DMS 273 (cell line): ENCODE data around the gene PSMD14.

ENCODE experiments used
- DNase-seq: peaks from one replicate; lab custom pipeline; 2025; ENCODE audit not compliant: unreplicated experiment; lab: John Stamatoyannopoulos, UW

Gene PSMD14

GRCh38 chr2:161381546-161381945 is 73.3 kb downstream of the PSMD14 start:
- DNase-seq, result no peak

GRCh38 chr2:161382747-161383146 is 74.5 kb downstream of the PSMD14 start:
- no peak for DNase-seq

- no peak for DNase-seq
Observed at GRCh38 chr2:161384864-161385263, 76.6 kb downstream of the PSMD14 start.

GRCh38 chr2:161386228-161386824 is 78.1 kb downstream of the PSMD14 start:
- DNase-seq, result no peak

- no peak for DNase-seq
Observed at GRCh38 chr2:161388146-161388779, 80.0 kb downstream of the PSMD14 start.

- DNase-seq, result no peak
Observed at GRCh38 chr2:161391737-161392506, 83.7 kb downstream of the PSMD14 start.

- DNase-seq, result no peak
Observed at GRCh38 chr2:161400076-161400475, 91.9 kb downstream of the PSMD14 start.

GRCh38 chr2:161402297-161402696 is 94.1 kb downstream of the PSMD14 start:
- no peak for DNase-seq

- DNase-seq, result peak; percentile 52
Observed at GRCh38 chr2:161406316-161406715, 98.1 kb downstream of the PSMD14 start.

GRCh38 chr2:161407597-161407996 is 99.4 kb downstream of the PSMD14 start:
- no peak for DNase-seq

GRCh38 chr2:161409308-161409907 is 101.2 kb downstream of the PSMD14 start:
- DNase-seq, result no peak

- DNase-seq, result peak; percentile 30
Observed at GRCh38 chr2:161412346-161412745, 104.1 kb downstream of the PSMD14 start.

GRCh38 chr2:161414042-161415033 is 106.1 kb downstream of the PSMD14 start:
- peak; percentile 74 for DNase-seq

- peak; percentile 37 for DNase-seq
Observed at GRCh38 chr2:161415034-161415986, 107.1 kb downstream of the PSMD14 start.

GRCh38 chr2:161415987-161416707 is 107.9 kb downstream of the PSMD14 start, which contains the start of gene TBR1:
TBR1 (plus strand) TSS chr2:161416297; CDS start chr2:161416411, 114 bp downstream.
- no peak for DNase-seq

- no peak for DNase-seq
Observed at GRCh38 chr2:161416708-161417437, 108.6 kb downstream of the PSMD14 start.

GRCh38 chr2:161417438-161418274 is 109.4 kb downstream of the PSMD14 start:
- DNase-seq, result no peak
